ENCODE results near the gene SUPT3H.
"Not testable (repeated sequence)": the region's sequence is repeated elsewhere in the genome, so short reads cannot be mapped to it uniquely, and the experiment has no call there.

Gene SUPT3H

GRCh38 chr6:44935693-44936300 lies 441.9 kb downstream of the SUPT3H start:
- DNase-seq = no peak

DNA sequence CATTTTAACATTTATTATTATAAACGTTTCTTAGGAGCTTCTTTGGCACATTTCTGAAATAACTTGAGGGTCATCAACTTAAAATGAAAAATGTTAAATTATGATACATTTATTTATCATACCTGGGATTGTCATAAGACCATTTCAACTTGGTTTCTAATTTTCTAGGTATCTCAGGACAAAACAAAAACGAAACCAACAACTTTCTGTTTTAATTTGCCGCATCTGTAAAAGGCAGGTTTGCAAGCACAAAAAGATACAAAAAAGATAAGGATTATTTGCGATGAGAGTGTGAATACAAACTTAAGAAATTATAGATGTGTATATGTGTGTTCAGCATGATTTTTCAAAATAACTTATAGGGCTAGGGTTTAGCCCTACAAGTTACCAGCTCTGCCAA lies 444.6 kb downstream of the SUPT3H start:
- DNase-seq = no peak

- DNase-seq = peak in 1 of 2 experiments; percentile 30
Measured at GRCh38 chr6:44932651-44933091, 445.1 kb downstream of the SUPT3H start.

DNA sequence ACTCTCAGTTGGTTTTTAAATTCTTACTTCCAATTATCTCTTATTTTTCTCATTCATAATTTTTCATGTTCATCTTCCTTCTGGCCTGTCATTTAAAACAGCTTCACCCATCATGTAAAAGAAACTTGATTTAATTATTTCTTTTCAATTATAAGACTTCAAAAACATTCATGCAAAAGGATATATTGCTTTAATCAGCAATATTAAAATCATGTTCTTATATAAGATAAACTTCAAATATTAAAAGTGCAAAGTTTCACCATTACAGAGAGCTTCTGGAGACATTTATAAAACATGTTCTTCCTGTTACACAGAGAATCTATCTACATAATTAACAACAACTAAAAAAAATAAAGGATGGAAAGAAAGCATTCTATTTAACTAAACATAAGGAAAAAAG lies 446.3 kb downstream of the SUPT3H start:
- no peak for DNase-seq

GRCh38 chr6:44926556-44926955 lies 451.2 kb downstream of the SUPT3H start:
- no peak for DNase-seq

- DNase-seq = no peak
Measured at GRCh38 chr6:44925100-44925739, 452.5 kb downstream of the SUPT3H start.

DNA sequence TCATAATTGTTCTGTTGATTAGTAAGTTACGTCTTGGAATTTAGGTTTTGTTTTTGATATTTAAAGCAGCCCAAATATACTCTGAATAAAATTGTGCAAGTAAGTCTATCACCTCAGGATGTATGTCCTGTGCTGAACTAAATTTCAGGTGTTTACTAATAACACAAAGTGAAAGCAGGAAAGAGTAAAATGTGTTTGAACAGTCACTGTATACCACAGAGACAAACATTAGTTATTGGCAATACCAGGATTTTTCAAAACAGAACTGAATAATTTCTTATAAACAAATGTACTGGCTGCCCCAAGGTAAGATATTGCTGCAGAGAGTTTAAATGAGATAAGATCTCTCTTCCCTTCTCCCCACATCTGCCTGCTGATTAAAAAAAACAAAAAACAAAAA lies 454.3 kb downstream of the SUPT3H start:
- no peak for DNase-seq

DNA sequence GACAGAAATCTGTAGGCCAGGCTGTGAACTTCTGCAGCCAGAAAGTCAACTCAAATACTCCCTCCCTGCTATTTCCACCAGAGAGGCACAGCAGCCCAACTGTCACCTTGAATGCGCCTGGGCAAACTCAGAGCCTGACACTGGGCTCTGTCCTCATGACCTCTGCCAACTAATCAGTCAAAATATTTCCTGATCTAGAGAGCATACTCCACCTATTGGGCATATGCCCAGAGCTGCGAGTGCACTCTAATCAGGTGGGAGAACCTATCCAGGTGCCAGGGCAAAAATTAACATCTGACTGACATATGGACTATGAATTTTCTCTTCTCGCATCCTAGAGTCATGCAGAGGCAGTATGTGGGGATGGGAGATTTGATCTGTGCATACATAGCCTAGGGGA lies 455.9 kb downstream of the SUPT3H start:
- DNase-seq = no peak

DNA sequence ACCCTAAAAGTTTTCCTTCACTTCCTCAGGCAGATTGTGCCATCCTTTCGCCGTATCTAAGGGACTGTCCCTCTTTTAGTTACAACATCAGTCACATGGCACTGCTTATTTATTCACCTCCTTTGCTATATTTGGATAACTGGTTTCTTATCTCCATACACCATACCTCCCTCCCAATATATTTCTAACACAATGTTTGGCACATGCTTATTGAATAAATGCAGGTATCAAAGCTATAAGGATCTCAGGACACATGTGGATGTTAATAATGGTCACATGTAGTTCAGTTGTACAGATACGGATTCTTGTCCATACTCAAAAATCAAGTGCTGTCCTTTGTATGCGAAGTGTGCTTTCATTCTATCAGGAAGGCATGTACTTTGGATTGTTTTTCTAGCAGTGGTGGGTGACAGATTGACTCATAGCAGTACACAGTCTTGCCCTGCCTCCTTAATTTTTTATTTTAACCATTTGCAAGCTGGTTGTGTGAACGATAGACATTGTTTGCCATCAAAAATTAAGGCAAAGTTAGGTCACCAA lies 456.7 kb downstream of the SUPT3H start:
- DNase-seq = no peak

DNA sequence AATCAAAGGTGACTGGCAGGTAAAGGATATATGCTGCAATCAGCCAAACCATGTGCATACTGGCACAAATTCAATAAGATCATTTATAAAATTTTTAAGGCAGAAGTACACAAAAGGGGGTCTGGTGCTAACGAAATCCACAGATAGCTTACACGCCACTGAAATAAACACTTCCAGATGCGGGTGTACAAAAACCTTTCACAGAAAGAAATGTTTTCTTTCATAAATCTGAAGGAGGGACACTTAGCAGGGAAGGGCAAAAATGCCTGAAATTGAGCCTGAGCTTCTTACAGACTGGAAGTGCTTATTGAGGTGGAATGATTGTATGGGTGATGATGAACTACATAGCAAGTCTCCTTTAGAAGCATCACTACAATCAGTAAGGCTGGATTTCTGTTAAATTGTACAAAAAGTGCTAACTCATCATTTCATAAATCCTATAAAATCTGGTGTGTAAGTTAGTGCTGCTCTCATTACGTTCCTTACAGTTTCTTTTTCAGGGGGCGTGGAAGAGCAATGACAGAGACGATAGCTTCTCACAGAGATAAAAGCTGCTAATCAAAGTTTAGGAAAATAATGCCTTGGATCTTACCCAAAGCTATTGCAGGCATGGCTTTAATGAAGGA lies 458.9 kb downstream of the SUPT3H start:
- DNase-seq = no peak

DNA sequence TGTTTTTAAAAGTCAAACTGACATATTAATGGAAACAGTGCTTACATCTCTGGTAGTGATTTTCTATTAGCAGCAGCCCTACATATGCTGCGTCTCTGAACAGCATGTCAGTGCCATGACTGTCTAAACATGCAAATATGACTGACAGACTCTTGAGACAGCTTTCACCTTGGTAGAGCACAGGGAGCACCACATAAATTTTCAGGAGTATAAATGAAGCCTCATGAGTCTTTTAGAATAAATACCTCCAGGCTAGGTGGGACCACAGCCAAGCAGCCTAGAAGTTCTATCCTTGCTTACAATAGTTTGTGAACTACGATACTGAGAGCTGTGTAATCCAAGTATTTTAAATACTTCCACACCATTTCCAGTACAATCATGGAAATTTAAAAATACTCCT lies 460.3 kb downstream of the SUPT3H start:
- no peak for DNase-seq

- no peak for DNase-seq
Measured at GRCh38 chr6:44915111-44915510, 462.6 kb downstream of the SUPT3H start.

DNA sequence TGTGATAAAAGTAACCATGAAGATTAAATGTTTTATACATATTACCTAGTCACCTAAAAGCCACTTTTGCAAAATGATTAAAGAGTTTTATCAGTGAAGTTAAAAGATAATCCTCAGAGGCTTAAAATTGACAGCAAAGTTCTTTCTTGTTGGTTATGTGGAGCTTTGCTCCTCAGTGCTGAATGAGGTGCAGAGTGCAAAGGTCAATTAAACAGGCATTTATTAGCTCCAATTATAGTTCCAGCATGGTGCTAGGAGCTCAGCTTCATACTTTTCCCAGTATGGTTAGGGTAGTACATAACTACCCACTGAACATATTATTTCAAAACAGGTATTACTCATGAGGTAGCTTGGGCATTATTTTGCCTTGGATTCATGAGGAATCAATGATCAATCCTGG lies 463.6 kb downstream of the SUPT3H start:
- no peak for DNase-seq

GRCh38 chr6:44906761-44907160 lies 471.0 kb downstream of the SUPT3H start:
- no peak for DNase-seq

DNA sequence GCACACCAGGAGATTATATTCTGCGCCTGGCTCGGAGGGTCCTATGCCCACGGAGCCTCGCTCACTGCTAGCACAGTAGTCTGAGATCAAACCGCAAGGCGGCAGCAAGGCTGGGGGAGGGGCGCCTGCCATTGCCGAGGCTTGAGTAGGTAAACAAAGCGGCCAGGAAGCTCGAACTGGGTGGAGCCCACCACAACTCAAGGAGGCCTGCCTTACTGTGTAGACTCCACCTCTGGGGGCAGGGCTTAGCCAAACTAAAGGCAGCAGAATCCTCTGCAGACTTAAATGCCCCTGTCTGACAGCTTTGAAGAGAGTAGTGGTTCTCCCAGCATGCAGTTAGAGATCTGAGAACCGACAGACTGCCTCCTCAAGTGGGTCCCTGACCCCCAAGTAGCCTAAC lies 477.4 kb downstream of the SUPT3H start:
- not testable (repeated sequence) for DNase-seq

DNA sequence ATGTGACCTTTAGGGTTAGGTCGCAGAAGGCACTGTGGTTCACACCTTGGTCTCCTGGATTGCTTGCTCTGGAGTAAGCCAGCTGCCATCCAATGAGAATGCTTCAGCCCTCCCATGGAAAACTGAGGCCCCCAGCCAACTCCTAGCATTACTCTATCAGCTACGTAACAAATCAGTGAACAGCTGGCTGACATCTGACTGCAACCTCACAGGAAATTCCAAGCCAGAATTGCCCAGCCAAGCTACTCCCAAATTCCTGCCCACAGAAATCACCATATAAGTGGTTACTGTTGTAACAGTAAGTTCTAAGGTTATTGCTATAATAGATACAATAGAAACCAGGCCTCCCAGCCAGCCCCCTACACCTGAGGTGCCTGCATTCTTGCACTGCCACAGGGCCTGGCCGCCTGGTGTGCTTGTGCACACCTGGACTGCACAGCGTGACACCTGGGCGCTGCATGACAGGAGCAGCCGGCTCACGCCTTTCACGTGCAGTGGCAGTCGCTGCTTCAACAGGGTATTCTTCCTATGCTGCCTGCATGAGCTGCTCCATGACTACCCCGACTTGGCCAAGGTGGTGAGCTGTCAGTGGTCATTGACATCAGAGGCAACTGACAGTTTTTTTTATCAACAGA lies 479.3 kb downstream of the SUPT3H start:
- no peak for DNase-seq

DNA sequence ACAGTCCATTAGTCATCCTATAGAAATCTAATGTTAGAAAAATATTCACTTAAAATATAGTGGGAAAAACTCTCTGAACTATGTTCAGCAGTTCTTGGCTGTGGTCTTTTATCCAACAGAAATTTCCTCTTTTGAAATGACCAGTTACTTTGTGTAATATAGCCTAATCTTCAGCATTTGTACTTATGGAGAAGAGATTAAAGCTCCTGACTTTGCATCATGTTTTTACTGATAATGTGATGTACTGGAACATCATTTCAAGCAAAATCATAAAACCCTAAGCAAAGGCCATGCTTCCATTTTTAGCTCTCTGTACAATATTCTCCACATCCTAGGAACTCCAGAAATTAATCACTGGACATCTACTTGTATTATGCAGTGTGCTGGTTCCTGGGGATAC lies 480.4 kb downstream of the SUPT3H start:
- no peak for DNase-seq

GRCh38 chr6:44896701-44897100 lies 481.0 kb downstream of the SUPT3H start:
- no peak for DNase-seq

GRCh38 chr6:44892579-44892978 lies 485.2 kb downstream of the SUPT3H start:
- DNase-seq = no peak

GRCh38 chr6:44879071-44879470 lies 498.7 kb downstream of the SUPT3H start:
- not testable (repeated sequence) for DNase-seq

DNA sequence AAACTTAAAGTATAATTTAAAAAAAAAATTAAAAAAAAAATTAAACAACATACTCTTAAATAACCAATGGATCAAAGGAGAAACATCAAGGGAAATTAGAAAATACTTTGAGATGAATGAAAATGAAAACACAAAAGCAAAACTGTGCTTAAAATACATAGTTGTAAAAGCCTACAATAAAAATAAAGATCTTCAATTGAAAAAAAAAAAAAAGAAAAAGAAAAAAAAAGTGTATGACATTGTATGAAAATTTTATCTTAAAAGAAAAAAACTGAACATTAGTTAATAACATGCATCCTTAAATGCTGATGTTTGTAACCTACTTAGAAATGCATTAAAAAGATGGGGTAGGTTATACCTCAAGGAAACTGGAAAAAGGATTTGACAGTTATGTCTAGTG lies 501.1 kb downstream of the SUPT3H start:
- DNase-seq = not testable (repeated sequence)

GRCh38 chr6:44869321-44869897 lies 508.3 kb downstream of the SUPT3H start:
- DNase-seq = no peak

GRCh38 chr6:44868910-44869309 lies 508.8 kb downstream of the SUPT3H start:
- DNase-seq = no peak

Measured in activated T-cell treated with anti-CD3 and anti-CD28 coated beads, Interleukin-2, amount 50 U/mL, for 48 hours (primary cell).